Measurements from ENCODE around the gene PPIH. TPM values are rescaled to one million over a fixed set of nuclear protein-coding genes. Genes with fewer than 3 reads are reported as not detected.
"Not testable (repeated sequence)": the region's sequence is repeated elsewhere in the genome, so short reads cannot be mapped to it uniquely, and the experiment has no call there.

PPIH gene
- total and polyA plus RNA-seq, 8 donors, result 26.6 to 65.2 (median 57.9) TPM

- no peaks in the 10 kb centered on the region for H3K4me1 ChIP-seq
- DNase-seq, result no peak
Measured at GRCh38 chr1:42720868-42721267, 62.6 kb downstream of the PPIH start.

GRCh38 chr1:42721926-42722325, 63.7 kb downstream of the PPIH start:
- H3K4me3 ChIP-seq, result no peak overlapping the region
- TF ChIP-seq, protein P1, sequence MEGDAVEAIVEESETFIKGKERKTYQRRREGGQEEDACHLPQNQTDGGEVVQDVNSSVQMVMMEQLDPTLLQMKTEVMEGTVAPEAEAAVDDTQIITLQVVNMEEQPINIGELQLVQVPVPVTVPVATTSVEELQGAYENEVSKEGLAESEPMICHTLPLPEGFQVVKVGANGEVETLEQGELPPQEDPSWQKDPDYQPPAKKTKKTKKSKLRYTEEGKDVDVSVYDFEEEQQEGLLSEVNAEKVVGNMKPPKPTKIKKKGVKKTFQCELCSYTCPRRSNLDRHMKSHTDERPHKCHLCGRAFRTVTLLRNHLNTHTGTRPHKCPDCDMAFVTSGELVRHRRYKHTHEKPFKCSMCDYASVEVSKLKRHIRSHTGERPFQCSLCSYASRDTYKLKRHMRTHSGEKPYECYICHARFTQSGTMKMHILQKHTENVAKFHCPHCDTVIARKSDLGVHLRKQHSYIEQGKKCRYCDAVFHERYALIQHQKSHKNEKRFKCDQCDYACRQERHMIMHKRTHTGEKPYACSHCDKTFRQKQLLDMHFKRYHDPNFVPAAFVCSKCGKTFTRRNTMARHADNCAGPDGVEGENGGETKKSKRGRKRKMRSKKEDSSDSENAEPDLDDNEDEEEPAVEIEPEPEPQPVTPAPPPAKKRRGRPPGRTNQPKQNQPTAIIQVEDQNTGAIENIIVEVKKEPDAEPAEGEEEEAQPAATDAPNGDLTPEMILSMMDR (IDR thresholded peaks at IDR 0.05), result no peak
- H3K36me3 ChIP-seq, result peaks cover 0 to 11% of the 10 kb centered on the region in 2 donors
- intact Hi-C loops (cut with DNase I), result no loop called here
- H3K4me1 ChIP-seq, result no peaks in the 10 kb centered on the region
- H3K27ac ChIP-seq, result no peak overlapping the region
- DNase-seq (no peak), ATAC-seq (no peak)
- no peaks in the 10 kb centered on the region for H3K27me3 ChIP-seq
- no peaks in the 10 kb centered on the region for H3K9me3 ChIP-seq

More at GRCh38 chr1:42720868-42721267, 62.6 kb downstream of the PPIH start:
- intact Hi-C loops (cut with DNase I), result no loop called here
- peaks cover 0 to 13% of the 10 kb centered on the region in 2 donors for H3K36me3 ChIP-seq
- H3K27me3 ChIP-seq, result no peaks in the 10 kb centered on the region
- no peak overlapping the region for H3K27ac ChIP-seq
- no peak for ATAC-seq
- TF ChIP-seq, protein P1 (IDR thresholded peaks at IDR 0.05), result no peak
- H3K4me3 ChIP-seq, result no peak overlapping the region
- no peaks in the 10 kb centered on the region for H3K9me3 ChIP-seq

DNA sequence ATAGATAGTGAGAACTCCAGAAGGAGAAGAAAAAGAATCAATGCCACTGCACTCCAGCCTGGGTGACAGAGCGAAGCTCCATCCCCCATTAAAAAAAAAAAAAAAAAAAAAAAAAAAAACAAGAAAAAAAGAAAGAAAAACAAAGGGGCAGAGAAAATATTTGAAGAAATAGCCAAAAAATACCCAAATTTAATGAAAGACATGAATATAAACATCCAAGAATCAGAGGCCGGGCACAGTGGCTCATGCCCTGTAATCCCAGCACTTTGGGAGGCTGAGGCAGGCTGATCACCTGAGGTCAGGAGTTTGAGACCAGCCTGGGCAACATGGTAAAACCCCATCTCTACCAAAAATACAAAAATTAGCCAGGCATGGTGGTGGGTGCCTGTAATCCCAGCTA, 64.2 kb downstream of the PPIH start:
- H3K27ac ChIP-seq; intact Hi-C loops (cut with DNase I); ATAC-seq; H3K36me3 ChIP-seq; H3K4me1 ChIP-seq; DNase-seq; H3K4me3 ChIP-seq; H3K27me3 ChIP-seq; H3K9me3 ChIP-seq: not testable (repeated sequence)

GRCh38 chr1:42723511-42723910, 65.3 kb downstream of the PPIH start:
- no peaks in the 10 kb centered on the region for H3K9me3 ChIP-seq
- TF ChIP-seq, protein P1 (IDR thresholded peaks at IDR 0.05), result no peak
- no peak for DNase-seq
- H3K4me3 ChIP-seq, result no peak overlapping the region
- no peaks in the 10 kb centered on the region for H3K4me1 ChIP-seq
- no peaks in the 10 kb centered on the region for H3K27me3 ChIP-seq
- no peak for ATAC-seq
- no peaks in the 10 kb centered on the region for H3K36me3 ChIP-seq
- intact Hi-C loops (cut with DNase I), result no loop called here
- no peak overlapping the region for H3K27ac ChIP-seq

DNA sequence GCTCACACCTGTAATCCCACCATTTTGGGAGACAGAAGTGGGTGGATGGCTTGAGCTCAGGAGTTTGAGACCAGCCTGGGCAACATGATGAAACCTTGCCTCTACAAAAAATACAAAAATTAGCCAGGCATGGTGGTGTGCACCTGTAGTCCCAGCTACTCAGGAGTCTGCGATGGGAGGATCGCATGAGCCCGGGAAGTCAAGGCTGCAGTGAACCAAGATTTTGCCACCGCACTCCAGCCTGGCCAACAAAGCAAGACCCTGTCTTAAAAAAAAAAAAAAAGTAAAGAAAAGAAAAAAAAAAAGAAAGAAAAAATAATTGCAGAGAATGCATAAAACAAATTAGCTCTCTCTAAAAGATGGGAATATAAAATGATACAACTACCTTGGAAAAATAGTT, 67.6 kb downstream of the PPIH start:
- H3K27me3 ChIP-seq; H3K4me3 ChIP-seq; H3K36me3 ChIP-seq; ATAC-seq; DNase-seq; intact Hi-C loops (cut with DNase I); H3K4me1 ChIP-seq; H3K9me3 ChIP-seq; H3K27ac ChIP-seq: not testable (repeated sequence)

Other genes starting within 250 kb of the PPIH start
- 1 to 10 TPM; 2.4 to 3.8 TPM for gene ZMYND12, start 202.4 kb upstream of the PPIH start, total RNA-seq
- gene ZMYND12, start 202.4 kb upstream of the PPIH start, polyA plus RNA-seq (ENCODE audit: insufficient read length in 6 of 6), result 1 to 10 TPM; 1.7 to 5.3 (median 2.0) TPM
- 10 to 100 TPM; 59.0 to 60.0 TPM for gene PPCS, start 201.9 kb upstream of the PPIH start, total RNA-seq
- gene PPCS, start 201.9 kb upstream of the PPIH start, polyA plus RNA-seq (ENCODE audit: insufficient read length in 6 of 6), result 10 to 100 TPM; 63.0 to 72.9 (median 66.0) TPM
- 1 to 10 TPM; 4.5 to 6.8 TPM for gene CCDC30, start 195.1 kb upstream of the PPIH start, total RNA-seq
- gene CCDC30, start 195.1 kb upstream of the PPIH start, polyA plus RNA-seq (ENCODE audit: insufficient read length in 6 of 6), result 10 to 100 TPM in 5 of 6 donors, 1 to 10 TPM in 1; 9.7 to 16.2 (median 13.9) TPM
- 100 to 1,000 TPM; 552 to 685 TPM for gene YBX1, start 24.0 kb downstream of the PPIH start, total RNA-seq
- gene YBX1, start 24.0 kb downstream of the PPIH start, polyA plus RNA-seq (ENCODE audit: insufficient read length in 6 of 6), result 100 to 1,000 TPM; 461 to 581 (median 540) TPM
- not detected for gene CLDN19, start 81.8 kb downstream of the PPIH start, total RNA-seq
- gene CLDN19, start 81.8 kb downstream of the PPIH start, polyA plus RNA-seq (ENCODE audit: insufficient read length in 6 of 6), result 10 to 100 TPM; 16.5 to 24.1 (median 21.0) TPM
- 10 to 100 TPM; 47.4 to 76.1 TPM for gene P3H1, start 108.6 kb downstream of the PPIH start, total RNA-seq
- gene P3H1, start 108.6 kb downstream of the PPIH start, polyA plus RNA-seq (ENCODE audit: insufficient read length in 6 of 6), result 100 to 1,000 TPM in 1 of 6 donors, 10 to 100 TPM in 5; 82.1 to 101 (median 89.9) TPM
- gene C1orf50, start 108.8 kb downstream of the PPIH start, total RNA-seq, result 1 to 10 TPM; 4.3 to 6.9 TPM
- 10 to 100 TPM in 4 of 6 donors, 1 to 10 TPM in 2; 8.6 to 15.0 (median 14.4) TPM for gene C1orf50, start 108.8 kb downstream of the PPIH start, polyA plus RNA-seq (ENCODE audit: insufficient read length in 6 of 6)
- under 1 TPM in 1 of 2 donors, not detected in 1; 0.17 TPM for gene TMEM269, start 126.6 kb downstream of the PPIH start, total RNA-seq
- gene TMEM269, start 126.6 kb downstream of the PPIH start, polyA plus RNA-seq (ENCODE audit: insufficient read length in 6 of 6), result 1 to 10 TPM in 5 of 6 donors, under 1 TPM in 1; 0.89 to 1.6 (median 1.4) TPM
- gene ERMAP, start 158.7 kb downstream of the PPIH start, total RNA-seq, result 10 to 100 TPM; 13.8 to 14.4 TPM
- 10 to 100 TPM; 26.9 to 31.6 (median 30.1) TPM for gene ERMAP, start 158.7 kb downstream of the PPIH start, polyA plus RNA-seq (ENCODE audit: insufficient read length in 6 of 6)
- 10 to 100 TPM; 15.7 to 16.4 TPM for gene SVBP, start 159.0 kb downstream of the PPIH start, total RNA-seq
- 10 to 100 TPM; 65.3 to 72.2 (median 68.7) TPM for gene SVBP, start 159.0 kb downstream of the PPIH start, polyA plus RNA-seq (ENCODE audit: insufficient read length in 6 of 6)
- 10 to 100 TPM in 1 of 2 donors, 1 to 10 TPM in 1; 9.9 to 10.3 TPM for gene ZNF691, start 188.2 kb downstream of the PPIH start, total RNA-seq
- gene ZNF691, start 188.2 kb downstream of the PPIH start, polyA plus RNA-seq (ENCODE audit: insufficient read length in 6 of 6), result 10 to 100 TPM; 17.0 to 22.2 (median 17.9) TPM

Measured in left lung (tissue), 10 donors.